Astrocyte (in vitro differentiated cells and primary cell): Measurements from ENCODE around the gene RSBN1.

Source experiments
- EZH2 ChIP-seq: IDR thresholded peaks from 2 replicates; pipeline ENCODE4 v1.6.1; 2012; ENCODE audit warnings: mild to moderate bottlenecking, low read length, inconsistent platforms; ENCODE audit not compliant: insufficient read depth
- TF ChIP-seq, protein P1 (sequence below): IDR thresholded peaks from 2 replicates; pipeline ENCODE4 v1.5.1; 2011; ENCODE audit warnings: low read depth, mild to moderate bottlenecking, inconsistent platforms, low read length, moderate library complexity; ENCODE audit not compliant: insufficient read depth

DNA sequence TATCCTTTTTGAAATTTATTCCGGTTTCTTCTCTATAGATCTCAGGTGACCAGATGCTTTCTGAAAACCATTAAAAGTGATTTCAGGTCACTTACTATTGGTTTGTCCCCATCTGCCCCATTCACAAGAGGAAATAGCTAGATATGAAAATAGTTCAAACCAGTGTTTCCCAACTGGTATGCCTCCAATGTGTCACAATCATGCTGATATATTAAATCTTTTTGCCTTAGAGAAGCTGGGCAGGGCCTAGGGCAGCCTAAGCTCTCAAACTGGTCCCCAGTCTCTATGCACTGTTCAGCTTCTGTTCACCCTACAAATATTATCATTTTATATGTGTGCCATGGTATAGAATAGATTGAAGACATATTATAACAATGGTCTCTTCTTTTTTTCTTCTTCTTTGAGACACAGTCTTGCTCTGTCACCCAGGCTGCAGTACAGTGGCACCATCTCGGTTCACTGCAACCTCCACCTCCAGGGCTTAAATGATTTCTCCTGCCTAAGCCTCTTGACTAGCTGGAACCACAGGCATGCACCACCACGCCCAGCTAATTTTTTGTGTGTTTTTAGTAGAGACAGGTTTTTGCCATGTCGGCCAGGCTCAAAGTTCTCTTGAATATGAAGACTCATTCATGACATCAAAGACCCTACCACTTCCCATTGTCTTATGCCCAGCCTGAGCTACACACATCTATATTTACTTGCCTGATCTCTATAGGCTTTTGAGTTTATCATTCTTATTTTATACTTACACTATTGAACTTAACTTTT lies 43.5 kb upstream of the RSBN1 start:
- TF ChIP-seq, protein P1, sequence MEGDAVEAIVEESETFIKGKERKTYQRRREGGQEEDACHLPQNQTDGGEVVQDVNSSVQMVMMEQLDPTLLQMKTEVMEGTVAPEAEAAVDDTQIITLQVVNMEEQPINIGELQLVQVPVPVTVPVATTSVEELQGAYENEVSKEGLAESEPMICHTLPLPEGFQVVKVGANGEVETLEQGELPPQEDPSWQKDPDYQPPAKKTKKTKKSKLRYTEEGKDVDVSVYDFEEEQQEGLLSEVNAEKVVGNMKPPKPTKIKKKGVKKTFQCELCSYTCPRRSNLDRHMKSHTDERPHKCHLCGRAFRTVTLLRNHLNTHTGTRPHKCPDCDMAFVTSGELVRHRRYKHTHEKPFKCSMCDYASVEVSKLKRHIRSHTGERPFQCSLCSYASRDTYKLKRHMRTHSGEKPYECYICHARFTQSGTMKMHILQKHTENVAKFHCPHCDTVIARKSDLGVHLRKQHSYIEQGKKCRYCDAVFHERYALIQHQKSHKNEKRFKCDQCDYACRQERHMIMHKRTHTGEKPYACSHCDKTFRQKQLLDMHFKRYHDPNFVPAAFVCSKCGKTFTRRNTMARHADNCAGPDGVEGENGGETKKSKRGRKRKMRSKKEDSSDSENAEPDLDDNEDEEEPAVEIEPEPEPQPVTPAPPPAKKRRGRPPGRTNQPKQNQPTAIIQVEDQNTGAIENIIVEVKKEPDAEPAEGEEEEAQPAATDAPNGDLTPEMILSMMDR: no peak
- TF ChIP-seq EZH2: no peak
